B cell (primary cell): ENCODE data around the gene XYLT2. TPM values are rescaled to one million over a fixed set of nuclear protein-coding genes. Genes with fewer than 3 reads are reported as not detected.

Experiments used
- ATAC-seq: fragments of 200-7000 bp; cut with Tn5 transposase; one replicate; pipeline ENCODE4 v1.10.0; 2021; ENCODE audit warnings: low read depth, mild to moderate bottlenecking, moderate number of reproducible peaks, moderate library complexity
- CTCF ChIA-PET: fragments of 350-600 bp; sonication (Branson Sonifier 250); formaldehyde crosslinking; loops from one replicate; lab custom pipeline; 2021; ENCODE audit warnings: antibody characterized with exemption, inconsistent platforms; lab: Charles Lee
- POLR2A ChIA-PET: fragments of 350-600 bp; sonication (Branson Sonifier 250); formaldehyde crosslinking; loops from one replicate; lab custom pipeline; 2021; ENCODE audit warnings: antibody characterized with exemption; lab: Charles Lee
- DNase-seq: peaks from one replicate; pipeline ENCODE4 v3.0.0; 2013
- H2AFZ ChIP-seq: 2 replicates; pipeline ENCODE4 v1.6.1; 2012; ENCODE audit warnings: mild to moderate bottlenecking, low read depth, low read length; ENCODE audit not compliant: insufficient read depth, poor library complexity, severe bottlenecking
- H3K27ac ChIP-seq, 2 donors: 1 replicate in 1 of 2; 2 replicates in 1 of 2; pipeline ENCODE4 v1.5.1; 2012 to 2013; ENCODE audit warnings: low read length in 2 of 2, mild to moderate bottlenecking in 2 of 2, moderate library complexity in 1 of 2
- H3K27me3 ChIP-seq, 4 experiments: fragments of 200-600 bp in 1 of 4; sonication (generic) in 1 of 4; replicated peaks in 1 of 4; 1 replicate in 2 of 4; 2 replicates in 2 of 4; pipeline versions ENCODE4 v1.6.1 to v1.7.0; 2013 to 2016; ENCODE audit warnings: low read length in 3 of 4, mild to moderate bottlenecking in 2 of 4, mixed read lengths in 1 of 4, moderate library complexity in 1 of 4; ENCODE audit not compliant: insufficient read depth in 4 of 4, control insufficient read depth in 3 of 4; ENCODE audit errors: control extremely low read depth in 1 of 4
- H3K36me3 ChIP-seq, 2 experiments: replicated peaks in 1 of 2; 1 replicate in 1 of 2; 2 replicates in 1 of 2; pipeline versions ENCODE4 v1.6.1 to v1.7.1; 2013; ENCODE audit warnings: low read length in 1 of 2; ENCODE audit not compliant: insufficient read depth in 2 of 2, control insufficient read depth in 1 of 2; ENCODE audit errors: control extremely low read depth in 1 of 2, extremely low read depth in 1 of 2
- H3K4me1 ChIP-seq, 2 donors: fragments of 200-600 bp in 1 of 2; sonication (generic) in 1 of 2; 1 replicate in 1 of 2; 2 replicates in 1 of 2; pipeline versions ENCODE4 v1.5.1 to v1.6.1; 2013 to 2017; ENCODE audit warnings: low read length in 2 of 2; ENCODE audit not compliant: control insufficient read depth in 2 of 2, insufficient read depth in 2 of 2
- H3K4me2 ChIP-seq: replicated peaks from 2 replicates; pipeline ENCODE3; 2012; ENCODE audit warnings: mild to moderate bottlenecking, low read depth, low read length; ENCODE audit not compliant: poor library complexity, severe bottlenecking
- H3K4me3 ChIP-seq, 5 experiments: fragments of 200-600 bp in 1 of 5; sonication (generic) in 1 of 5; 1 replicate in 3 of 5; 2 replicates in 2 of 5; pipeline versions ENCODE4 v1.5.1 to v1.7.0; 2011 to 2016; ENCODE audit warnings: low read length in 4 of 5, mild to moderate bottlenecking in 4 of 5, low read depth in 2 of 5, control low read depth in 1 of 5, moderate library complexity in 1 of 5; ENCODE audit not compliant: insufficient read depth in 1 of 5; ENCODE audit errors: control extremely low read depth in 1 of 5, extremely low read depth in 1 of 5
- H3K79me2 ChIP-seq: fragments of 200-600 bp; sonication (generic); one replicate; pipeline ENCODE4 v1.6.0; 2016; ENCODE audit warnings: low read length; ENCODE audit not compliant: control insufficient read depth, insufficient read depth
- H3K9ac ChIP-seq: fragments of 200-600 bp; sonication (generic); 2 replicates; pipeline ENCODE4 v1.6.1; 2017; ENCODE audit warnings: mild to moderate bottlenecking, low read length, moderate library complexity
- H3K9me3 ChIP-seq, 3 donors: one replicate each; pipeline versions ENCODE4 v1.6.1 to v1.7.1; 2013; ENCODE audit warnings: low read length in 2 of 3; ENCODE audit not compliant: control insufficient read depth in 2 of 3, insufficient read depth in 1 of 3; ENCODE audit errors: control extremely low read depth in 1 of 3
- H4K20me1 ChIP-seq: 2 replicates; pipeline ENCODE4 v1.6.0; 2012; ENCODE audit warnings: mild to moderate bottlenecking, low read length; ENCODE audit not compliant: insufficient read depth, control insufficient read depth, poor library complexity, severe bottlenecking
- H3K27ac Mint-ChIP-seq: one replicate; pipeline ENCODE4 v1.8.0; 2021; ENCODE audit warnings: mixed read lengths
- H3K27me3 Mint-ChIP-seq: one replicate; pipeline ENCODE4 v1.8.0; 2021; ENCODE audit warnings: mixed read lengths
- H3K4me1 Mint-ChIP-seq: one replicate; pipeline ENCODE4 v1.8.0; 2021; ENCODE audit warnings: mixed read lengths
- H3K4me3 Mint-ChIP-seq: one replicate; pipeline ENCODE4 v1.8.0; 2021; ENCODE audit warnings: mixed read lengths
- H3K9me3 Mint-ChIP-seq: one replicate; pipeline ENCODE4 v1.8.0; 2022; ENCODE audit warnings: mixed read lengths; ENCODE audit not compliant: insufficient read depth
- CTCF ChIP-seq: fragments of 200-600 bp; IDR thresholded peaks from one replicate; pipeline ENCODE4 v1.8.0; 2022; ENCODE audit warnings: antibody characterized with exemption, mild to moderate bottlenecking
- EZH2 ChIP-seq: IDR thresholded peaks from 2 replicates; pipeline ENCODE4 v1.6.1; 2012; ENCODE audit warnings: borderline replicate concordance, low read depth, mild to moderate bottlenecking, moderate library complexity, low read length; ENCODE audit not compliant: insufficient read depth, poor library complexity, severe bottlenecking
- WGBS: methylation state at CpG from one replicate; pipeline ENCODE4 v1.1.5; 2013; ENCODE audit warnings: missing lambda C conversion rate; ENCODE audit not compliant: insufficient coverage; 5-methylcytosine and 5-hydroxymethylcytosine counted together
- intact Hi-C: fragments of 100-400 bp; cut with micrococcal nuclease; formaldehyde crosslinking; loops from one replicate; pipeline ENCODE4 v1.10.0; 2022
- polyA plus RNA-seq: library from polyadenylated mRNA; depleted of rRNA; stranded (reverse); fragments of >200 nt; gene quantifications from 2 replicates; pipeline ENCODE4 v1.2.3, GENCODE V29; 2012
- total RNA-seq, 2 donors: library from RNA; stranded (reverse); fragments of 120-200 nt in 1 of 2; gene quantifications; 1 replicate in 1 of 2; 2 replicates in 1 of 2; pipeline versions ENCODE4 v1.2.3 to v1.2.4, GENCODE V29; 2013 to 2022

The XYLT2 gene
- total and polyA plus RNA-seq, 2 donors (not counting 1 experiment from before 2014, with no cell fraction given): 21.5 to 29.9 TPM

- no peak overlapping the region for H2AFZ ChIP-seq
- H3K9me3 Mint-ChIP-seq: no peaks in the 10 kb centered on the region
- H3K4me3 Mint-ChIP-seq: no peak overlapping the region
- peak overlapping the region; percentile 43 for H3K27ac Mint-ChIP-seq
- peak; percentile 99 for ATAC-seq
- H3K4me1 Mint-ChIP-seq: no peaks in the 10 kb centered on the region
- H3K27me3 Mint-ChIP-seq: peaks cover 20% of the 10 kb centered on the region
- no peak overlapping the region for H3K27ac ChIP-seq
- POLR2A ChIA-PET: interaction anchor here (0.6 kb wide), 2 partner anchors 203 to 954 kb away, joined by 4 to 7 read pairs; no protein-coding TSS in a partner anchor
- intact Hi-C loops: loop anchor here (1.0 to 10.0 kb wide), 6 partner anchors 24 to 433 kb away; no protein-coding TSS in a partner anchor
- H3K9me3 ChIP-seq: no peaks in the 10 kb centered on the region
- H3K9ac ChIP-seq: no peak overlapping the region
- TF ChIP-seq EZH2 (no peak), CTCF (peak; percentile 92)
- 13% methylated on average over 6 of the region's 7 CpGs for WGBS
- H3K79me2 ChIP-seq: no peaks in the 10 kb centered on the region
- H3K36me3 ChIP-seq: no peaks in the 10 kb centered on the region
- CTCF ChIA-PET: interaction anchor here (0.8 to 9.5 kb wide), 25 partner anchors 9 to 417 kb away, joined by 3 to 156 read pairs (median 4); partner anchors contain the start of genes COL1A1, ITGA3, PDK2 and TMEM92
- H3K4me2 ChIP-seq: no peak overlapping the region
- no peak overlapping the region for H3K4me3 ChIP-seq
- peak; percentile 81 for DNase-seq
- no peaks in the 10 kb centered on the region for H3K27me3 ChIP-seq
- no peaks in the 10 kb centered on the region for H3K4me1 ChIP-seq
- no peaks in the 10 kb centered on the region for H4K20me1 ChIP-seq
Measured at GRCh38 chr17:50297407-50297865, 48.5 kb upstream of the XYLT2 start.

- no peaks in the 10 kb centered on the region for H3K4me1 ChIP-seq
- no peak overlapping the region for H3K27ac Mint-ChIP-seq
- H3K9me3 ChIP-seq: no peaks in the 10 kb centered on the region
- H3K4me3 Mint-ChIP-seq: no peak overlapping the region
- H3K36me3 ChIP-seq: no peaks in the 10 kb centered on the region
- CTCF ChIA-PET: interaction anchor here (0.7 to 9.5 kb wide), 26 partner anchors 8 to 418 kb away, joined by 3 to 156 read pairs (median 4); partner anchors contain the start of genes COL1A1, PDK2 and TMEM92
- 32% methylated on average over 3 of the region's 11 CpGs for WGBS
- no peak overlapping the region for H3K4me3 ChIP-seq
- H2AFZ ChIP-seq: no peak overlapping the region
- intact Hi-C loops: loop anchor here (10.0 kb wide), 1 partner anchor 433 kb away; no protein-coding TSS in a partner anchor
- TF ChIP-seq CTCF (no peak), EZH2 (no peak)
- ATAC-seq (no peak), DNase-seq (no peak)
- H3K9ac ChIP-seq: no peak overlapping the region
- no peaks in the 10 kb centered on the region for H4K20me1 ChIP-seq
- no peaks in the 10 kb centered on the region for H3K9me3 Mint-ChIP-seq
- H3K4me1 Mint-ChIP-seq: no peaks in the 10 kb centered on the region
- H3K4me2 ChIP-seq: no peak overlapping the region
- peaks cover 19% of the 10 kb centered on the region for H3K27me3 Mint-ChIP-seq
- H3K27ac ChIP-seq: no peak overlapping the region
- H3K79me2 ChIP-seq: no peaks in the 10 kb centered on the region
- POLR2A ChIA-PET: interaction anchor here (0.6 kb wide), 2 partner anchors 203 to 955 kb away, joined by 4 to 7 read pairs; no protein-coding TSS in a partner anchor
- peaks cover 0 to 2% (median 0%) of the 10 kb centered on the region in 4 experiments for H3K27me3 ChIP-seq
Measured at GRCh38 chr17:50298018-50298417, 47.9 kb upstream of the XYLT2 start.
